WI38 (cell line): Measurements from ENCODE around the gene WDR20.

Experiments
- H3K4me3 ChIP-seq: 2 replicates; pipeline ENCODE4 v1.5.1; 2011; ENCODE audit warnings: low read depth, mild to moderate bottlenecking, control low read depth, low read length
- TF ChIP-seq, protein P1 (sequence below): IDR thresholded peaks from 2 replicates; pipeline ENCODE4 v1.5.1; 2012; ENCODE audit warnings: low read depth, mild to moderate bottlenecking, control low read depth, low read length

Gene WDR20

DNA sequence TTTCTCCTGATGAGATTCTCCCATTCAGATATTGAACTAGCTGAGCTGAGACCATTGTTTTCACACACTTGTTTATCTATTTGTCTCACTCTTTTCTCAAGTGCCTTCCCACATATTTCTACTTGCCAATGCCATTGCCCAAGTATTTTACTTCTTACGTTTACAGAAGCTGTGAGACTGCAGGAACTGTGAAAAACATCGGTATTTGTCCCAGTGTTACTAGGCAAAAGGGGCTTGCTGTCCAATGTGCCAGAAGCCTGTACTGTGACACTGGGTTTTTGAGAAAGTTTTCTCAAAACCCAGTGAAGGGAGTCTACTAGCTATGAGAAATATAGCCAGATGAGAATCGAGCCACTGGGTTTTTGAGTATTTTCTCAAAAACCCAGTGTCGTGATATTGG lies 37.5 kb downstream of the WDR20 start:
- no peak overlapping the region for H3K4me3 ChIP-seq
- TF ChIP-seq, protein P1, sequence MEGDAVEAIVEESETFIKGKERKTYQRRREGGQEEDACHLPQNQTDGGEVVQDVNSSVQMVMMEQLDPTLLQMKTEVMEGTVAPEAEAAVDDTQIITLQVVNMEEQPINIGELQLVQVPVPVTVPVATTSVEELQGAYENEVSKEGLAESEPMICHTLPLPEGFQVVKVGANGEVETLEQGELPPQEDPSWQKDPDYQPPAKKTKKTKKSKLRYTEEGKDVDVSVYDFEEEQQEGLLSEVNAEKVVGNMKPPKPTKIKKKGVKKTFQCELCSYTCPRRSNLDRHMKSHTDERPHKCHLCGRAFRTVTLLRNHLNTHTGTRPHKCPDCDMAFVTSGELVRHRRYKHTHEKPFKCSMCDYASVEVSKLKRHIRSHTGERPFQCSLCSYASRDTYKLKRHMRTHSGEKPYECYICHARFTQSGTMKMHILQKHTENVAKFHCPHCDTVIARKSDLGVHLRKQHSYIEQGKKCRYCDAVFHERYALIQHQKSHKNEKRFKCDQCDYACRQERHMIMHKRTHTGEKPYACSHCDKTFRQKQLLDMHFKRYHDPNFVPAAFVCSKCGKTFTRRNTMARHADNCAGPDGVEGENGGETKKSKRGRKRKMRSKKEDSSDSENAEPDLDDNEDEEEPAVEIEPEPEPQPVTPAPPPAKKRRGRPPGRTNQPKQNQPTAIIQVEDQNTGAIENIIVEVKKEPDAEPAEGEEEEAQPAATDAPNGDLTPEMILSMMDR = no peak

DNA sequence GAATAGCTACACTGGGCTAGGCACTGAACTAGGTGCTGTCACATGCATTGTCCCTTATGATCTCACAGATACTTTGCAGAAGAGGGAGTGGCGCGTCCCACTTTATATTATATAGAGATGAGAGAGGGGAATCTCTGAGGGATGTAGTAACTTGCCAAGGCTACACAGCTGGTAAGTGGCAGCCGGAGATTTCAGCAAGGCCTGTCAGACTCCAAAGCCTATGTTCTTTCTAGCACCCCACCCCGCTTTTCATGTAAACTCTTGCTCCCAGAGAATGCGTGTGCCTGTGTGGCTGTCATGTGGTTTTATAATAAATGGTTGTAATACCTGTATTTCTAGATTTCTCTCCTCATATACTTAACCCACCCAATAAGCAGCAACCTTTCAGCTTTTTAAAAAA lies 39.1 kb downstream of the WDR20 start:
- no peak overlapping the region for H3K4me3 ChIP-seq
- TF ChIP-seq, protein P1 = no peak

DNA sequence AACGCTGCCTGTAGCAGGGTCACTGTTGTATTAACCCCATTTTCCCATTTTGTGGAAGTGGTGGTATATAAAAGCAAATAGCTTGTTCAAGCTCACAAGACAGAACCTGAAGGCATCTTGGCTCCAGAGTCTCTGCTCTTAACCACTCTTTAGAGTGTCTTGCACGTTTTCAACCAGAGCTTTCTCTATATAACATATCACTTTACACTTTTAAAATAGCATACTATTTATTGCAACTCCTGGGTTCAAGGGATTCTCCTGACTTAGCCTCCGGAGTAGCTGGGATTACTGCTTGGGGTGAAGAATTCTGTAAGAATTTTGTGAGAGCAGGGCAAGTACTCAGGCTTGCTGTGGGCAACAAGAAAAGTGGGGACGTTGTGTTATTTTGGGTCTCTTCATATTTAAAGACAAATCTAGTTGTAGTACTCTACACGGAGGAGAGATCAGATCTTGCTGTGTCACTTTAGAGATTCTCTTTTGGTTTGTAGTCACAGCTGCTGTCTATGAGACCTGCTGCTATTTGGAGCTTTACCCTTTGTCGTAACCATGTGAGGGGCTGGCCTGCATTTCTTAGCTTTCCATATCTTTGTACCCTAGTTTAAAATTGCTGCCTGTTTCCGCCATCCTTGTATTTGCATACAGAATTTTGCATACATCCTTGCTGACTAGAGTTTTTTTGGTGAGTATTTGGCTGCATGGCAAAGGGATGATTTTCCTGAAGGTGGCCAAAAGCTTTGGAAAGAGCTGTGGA lies 40.7 kb downstream of the WDR20 start:
- TF ChIP-seq, protein P1 = no peak
- no peak overlapping the region for H3K4me3 ChIP-seq

DNA sequence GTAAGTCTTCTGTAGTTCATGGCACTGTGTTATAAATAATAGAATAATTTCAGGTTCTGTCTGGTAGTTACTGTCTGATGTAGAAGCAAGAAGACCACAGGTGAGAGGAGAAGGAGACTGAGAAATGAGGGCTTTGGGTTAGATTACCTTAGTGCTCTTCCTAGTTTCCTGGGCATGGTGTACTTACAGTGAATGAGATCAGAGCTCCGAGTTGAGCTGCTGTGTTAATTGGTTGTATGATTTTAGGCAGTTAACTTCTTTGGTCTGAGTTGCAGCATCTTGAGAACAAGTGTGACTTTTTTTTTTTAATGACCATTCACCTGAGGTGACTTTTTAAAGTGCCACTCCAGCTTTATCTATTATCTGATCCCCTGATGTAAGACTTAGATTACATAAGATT lies 41.5 kb downstream of the WDR20 start:
- no peak overlapping the region for H3K4me3 ChIP-seq
- TF ChIP-seq, protein P1 = no peak

DNA sequence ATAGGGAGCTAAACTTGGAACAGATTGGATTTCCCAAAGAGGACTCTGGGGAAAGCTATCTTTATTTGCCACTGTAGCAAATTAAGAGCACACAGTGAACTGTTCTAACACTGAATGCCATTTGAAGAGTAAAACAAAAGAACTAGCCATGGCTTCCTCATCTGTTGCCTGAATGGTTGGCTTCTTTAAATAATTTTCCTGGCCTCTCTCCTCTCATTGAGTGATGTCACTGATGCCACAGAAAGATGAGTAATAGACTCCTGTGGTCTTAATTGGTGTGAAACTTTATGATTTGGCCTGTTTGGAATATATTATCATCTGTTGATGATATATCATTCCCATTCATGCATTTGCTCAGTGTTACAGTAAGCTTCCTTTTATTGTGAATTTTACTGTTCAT lies 42.5 kb downstream of the WDR20 start:
- no peak overlapping the region for H3K4me3 ChIP-seq
- TF ChIP-seq, protein P1 = no peak

DNA sequence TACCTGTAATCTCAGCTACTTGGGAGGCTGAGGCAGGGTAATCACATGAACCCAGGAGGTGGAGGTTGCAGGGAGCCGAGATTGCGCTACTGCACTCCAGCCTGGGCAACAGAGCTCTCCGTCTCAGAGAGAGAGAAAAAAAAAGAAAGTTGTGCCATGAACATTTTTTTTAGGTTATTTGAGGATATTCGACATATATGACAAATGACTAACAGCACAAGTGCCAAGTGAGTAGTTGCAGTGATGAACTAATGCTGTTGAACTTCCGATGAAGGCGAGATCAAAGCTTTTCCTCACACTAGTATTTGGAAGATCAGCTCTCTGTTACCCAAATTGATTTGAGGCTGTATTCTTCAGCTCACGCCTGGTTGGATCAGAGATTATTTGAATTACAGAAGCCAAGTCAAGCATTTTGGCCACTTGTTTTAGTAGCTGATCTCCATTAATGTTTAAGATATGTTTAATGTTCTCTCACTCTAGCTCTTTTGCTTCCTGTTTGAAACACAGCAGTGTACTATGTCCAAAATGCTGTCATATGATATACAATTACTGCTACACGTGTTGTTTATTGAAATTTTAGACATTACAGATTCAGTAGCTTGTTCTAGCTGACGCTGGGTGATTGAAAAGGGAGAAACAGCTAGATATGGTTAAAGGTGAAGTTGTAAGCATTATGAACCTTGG lies 43.4 kb downstream of the WDR20 start:
- TF ChIP-seq, protein P1 = no peak

DNA sequence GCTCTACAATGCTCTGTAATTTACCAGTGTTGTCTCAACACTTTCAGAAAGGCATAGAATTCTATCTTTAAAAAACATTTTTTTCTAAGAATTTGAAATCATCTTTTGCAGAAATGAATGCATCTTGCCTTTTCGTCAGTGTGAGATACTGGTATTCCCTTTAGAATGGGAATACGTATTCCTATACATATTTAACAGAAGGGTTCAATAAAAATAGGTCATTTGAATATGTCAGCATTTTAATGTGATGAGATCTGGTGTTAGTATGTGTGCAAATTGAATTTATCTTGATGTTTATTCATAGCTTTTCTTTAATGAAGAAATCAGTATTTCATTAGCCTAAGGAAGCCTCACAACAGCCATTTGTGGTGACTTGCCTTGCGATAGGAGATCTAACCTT lies 44.2 kb downstream of the WDR20 start:
- TF ChIP-seq, protein P1 = no peak

More for the DNA sequence above, 43.4 kb downstream of the WDR20 start:
- H3K4me3 ChIP-seq = no peak overlapping the region

More for the DNA sequence above, 44.2 kb downstream of the WDR20 start:
- no peak overlapping the region for H3K4me3 ChIP-seq
